Endothelial cell of umbilical vein (primary cell): Measurements from ENCODE around the gene CDH3. TPM values are rescaled to one million over a fixed set of nuclear protein-coding genes. Genes with fewer than 3 reads are reported as not detected.

ENCODE experiments used
- BruUV-seq: library from RNA; stranded (reverse); fragments of 400-500 nt; replicated peaks from 2 replicates; lab custom pipeline; 2021; lab: Mats Ljungman, UMichigan
- CTCF ChIA-PET: fragments of 300-600, 350-600 bp; sonication (Branson Sonifier 250); formaldehyde crosslinking; loops from one replicate; lab custom pipeline; 2021; ENCODE audit warnings: antibody characterized with exemption, inconsistent platforms; lab: Charles Lee
- POLR2A ChIA-PET: fragments of 300-600, 350-600 bp; sonication (Branson Sonifier 250); formaldehyde crosslinking; loops from one replicate; lab custom pipeline; 2021; ENCODE audit warnings: antibody characterized with exemption, inconsistent platforms; lab: Charles Lee
- DNase-seq: peaks from one replicate; pipeline ENCODE4 v3.0.0-alpha.2; 2011; ENCODE audit warnings: low read depth, low spot score
- FAIRE-seq: peaks from 2 replicates; lab custom pipeline; 2011; peaks lifted over from hg19 to GRCh38; lab: Jason Lieb, UNC
- H2AFZ ChIP-seq: 2 replicates; pipeline ENCODE4 v1.6.0; 2012; ENCODE audit warnings: low read depth, low read length, control low read depth, inconsistent platforms
- H3K27ac ChIP-seq: 2 replicates; pipeline ENCODE4 v1.5.1; 2011; ENCODE audit warnings: low read depth, mild to moderate bottlenecking, control low read depth, low read length, moderate library complexity; ENCODE audit not compliant: insufficient read depth
- H3K27me3 ChIP-seq, 2 experiments: 2 replicates each; pipeline versions ENCODE4 v1.6.0 to v1.6.1; 2011; ENCODE audit warnings: low read length in 2 of 2, mixed read lengths in 1 of 2; ENCODE audit not compliant: control insufficient read depth in 2 of 2, insufficient read depth in 2 of 2
- H3K36me3 ChIP-seq, 2 experiments: 2 replicates in 1 of 2; 3 replicates in 1 of 2; pipeline ENCODE4 v1.5.1; 2011; ENCODE audit warnings: low read length in 2 of 2, mild to moderate bottlenecking in 1 of 2, moderate library complexity in 1 of 2; ENCODE audit not compliant: control insufficient read depth in 2 of 2, insufficient read depth in 2 of 2; ENCODE audit errors: extremely low read depth in 1 of 2
- H3K4me1 ChIP-seq: 3 replicates; pipeline ENCODE4 v1.5.1; 2011; ENCODE audit warnings: mild to moderate bottlenecking, low read length; ENCODE audit not compliant: control insufficient read depth, insufficient read depth; ENCODE audit errors: extremely low read depth
- H3K4me2 ChIP-seq: 2 replicates; pipeline ENCODE4 v1.6.1; 2011; ENCODE audit warnings: low read length, control low read depth, mixed read lengths; ENCODE audit not compliant: insufficient read depth
- H3K4me3 ChIP-seq, 3 experiments: fragments of 200-600 bp in 1 of 3; sonication (generic), shearing (Covaris generic) in 1 of 3; replicated peaks in 1 of 3; 2 replicates each; pipeline ENCODE4 v1.5.1; 2011 to 2016; ENCODE audit warnings: control low read depth in 3 of 3, low read length in 3 of 3, mild to moderate bottlenecking in 2 of 3, inconsistent platforms in 1 of 3, low read depth in 1 of 3, moderate library complexity in 1 of 3; ENCODE audit not compliant: insufficient read depth in 1 of 3
- H3K79me2 ChIP-seq: 2 replicates; pipeline ENCODE4 v1.6.0; 2012; ENCODE audit warnings: low read length, inconsistent platforms; ENCODE audit not compliant: control insufficient read depth, insufficient read depth
- H3K9ac ChIP-seq: replicated peaks from 2 replicates; pipeline ENCODE3; 2011; ENCODE audit warnings: low read length, control low read depth; ENCODE audit not compliant: insufficient read depth; ENCODE audit errors: extremely low read depth
- H3K9me1 ChIP-seq: replicated peaks from 3 replicates; pipeline ENCODE4 v1.6.0; 2011; ENCODE audit warnings: mild to moderate bottlenecking, low read length; ENCODE audit not compliant: control insufficient read depth, insufficient read depth; ENCODE audit errors: extremely low read depth
- H3K9me3 ChIP-seq: replicated peaks from 2 replicates; pipeline ENCODE4 v1.5.1; 2012; ENCODE audit warnings: low read length, inconsistent platforms; ENCODE audit not compliant: control insufficient read depth, insufficient read depth
- H4K20me1 ChIP-seq: replicated peaks from 2 replicates; pipeline ENCODE3; 2011; ENCODE audit warnings: mild to moderate bottlenecking, low read length; ENCODE audit not compliant: control insufficient read depth, insufficient read depth; ENCODE audit errors: extremely low read depth
- EZH2 ChIP-seq: IDR thresholded peaks from 2 replicates; pipeline ENCODE4 v1.6.1; 2012; ENCODE audit warnings: borderline replicate concordance, low read depth, mild to moderate bottlenecking, moderate library complexity, low read length, inconsistent platforms; ENCODE audit not compliant: severe bottlenecking
- FOS ChIP-seq: IDR thresholded peaks from 2 replicates; pipeline ENCODE4 v1.6.1; 2011; ENCODE audit warnings: mild to moderate bottlenecking, low read length, moderate library complexity, borderline replicate concordance; ENCODE audit not compliant: insufficient read depth
- GATA2 ChIP-seq: IDR thresholded peaks from 2 replicates; pipeline ENCODE4 v1.7.0; 2011; ENCODE audit warnings: low read depth, mild to moderate bottlenecking, moderate library complexity, mixed read lengths, low read length; ENCODE audit not compliant: insufficient read length, insufficient read depth
- JUN ChIP-seq: IDR thresholded peaks from 2 replicates; pipeline ENCODE4 v1.6.1; 2011; ENCODE audit warnings: borderline replicate concordance, low read depth; ENCODE audit not compliant: insufficient read length, insufficient read depth
- MYC ChIP-seq: IDR thresholded peaks from one replicate; pipeline ENCODE4 v1.6.1; 2011; ENCODE audit warnings: mild to moderate bottlenecking, low read depth, low read length
- POLR2A ChIP-seq: IDR thresholded peaks from 2 replicates; pipeline ENCODE4 v1.6.1; 2012; ENCODE audit warnings: low read depth, mild to moderate bottlenecking, control low read depth, low read length
- POLR2AphosphoS5 ChIP-seq: IDR thresholded peaks from 2 replicates; pipeline ENCODE4 v1.6.1; 2012; ENCODE audit warnings: low read depth, mild to moderate bottlenecking, control low read depth, low read length, moderate library complexity; ENCODE audit not compliant: insufficient read depth
- dilution Hi-C: fragments of 300-500 bp; cut with MboI; formaldehyde crosslinking; loops from one replicate; pipeline ENCODE4 v1.15.0; 2019; ENCODE audit warnings: low sequenced_read_pairs; ENCODE audit not compliant: extremely low pct_ligation_motif_present
- intact Hi-C: fragments of 100-400 bp; cut with micrococcal nuclease; formaldehyde crosslinking; loops from one replicate; pipeline ENCODE4 v1.10.0; 2022
- polyA plus RNA-seq, 4 experiments: library from polyadenylated mRNA; depleted of rRNA in 3 of 4; stranded (reverse) in 3 of 4; unstranded in 1 of 4; fragments of >200 nt; gene quantifications; 2 replicates each; pipeline versions ENCODE4 v1.2.1 to v1.2.3, GENCODE V29; 2011 to 2012; ENCODE audit warnings: missing spikeins in 1 of 4
- total RNA-seq: library from RNA; stranded (reverse); gene quantifications from 2 replicates; pipeline ENCODE4 v1.2.3, GENCODE V29; 2021
- TF ChIP-seq, protein P1 (sequence below): IDR thresholded peaks from 2 replicates; pipeline ENCODE4 v1.6.1; 2011; ENCODE audit not compliant: insufficient read depth, insufficient read length
- TF ChIP-seq, protein P2 (sequence below), 2 donors: IDR thresholded peaks; 1 replicate in 1 of 2; 2 replicates in 1 of 2; pipeline ENCODE4 v1.5.1; 2011; ENCODE audit warnings: low read length in 2 of 2, mild to moderate bottlenecking in 2 of 2, moderate library complexity in 2 of 2, control low read depth in 1 of 2, inconsistent platforms in 1 of 2, low read depth in 1 of 2; ENCODE audit not compliant: insufficient read depth in 1 of 2; ENCODE audit errors: extremely low read depth in 1 of 2

Gene CDH3
- total and polyA plus RNA-seq, 2 donors (not counting 3 experiments of a cell fraction or from before 2014, with no cell fraction given): 0.03 TPM; not detected in 1

DNA sequence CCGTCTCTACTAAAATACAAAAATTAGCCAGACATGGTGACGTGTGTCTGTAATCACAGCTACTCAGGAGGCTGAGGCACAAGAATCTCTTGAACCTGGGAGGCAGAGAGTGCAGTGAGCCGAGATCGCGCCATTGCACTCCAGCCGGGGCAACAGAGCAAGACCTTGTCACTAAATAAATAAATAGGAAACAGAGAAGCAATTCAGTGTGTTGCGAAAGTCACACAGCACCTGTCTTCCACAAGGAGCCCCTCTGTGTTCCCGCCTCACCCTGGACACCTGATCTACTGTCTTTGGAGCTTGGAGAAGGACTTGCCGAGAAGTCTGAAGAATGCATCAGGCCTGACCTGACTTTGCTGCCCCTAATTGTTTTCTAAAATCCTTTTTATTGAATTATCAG, 88.5 kb downstream of the CDH3 start:
- FAIRE-seq: no peak
- POLR2A ChIA-PET: no interaction called here

More for the DNA sequence above, 88.5 kb downstream of the CDH3 start:
- Histone ChIP-seq H3K9me3 (no peaks in the 10 kb centered on the region), H3K36me3 (no peaks in the 10 kb centered on the region), H3K4me2 (no peak overlapping the region), H3K4me1 (no peaks in the 10 kb centered on the region), H3K27ac (no peak overlapping the region), H3K4me3 (no peak overlapping the region), H3K79me2 (no peaks in the 10 kb centered on the region), H2AFZ (no peak overlapping the region), H3K9ac (no peak overlapping the region), H4K20me1 (no peaks in the 10 kb centered on the region), H3K27me3 (peaks cover 23 to 29% of the 10 kb centered on the region in 2 experiments), H3K9me1 (no peaks in the 10 kb centered on the region)
- DNase-seq: no peak
- TF ChIP-seq, protein P1, sequence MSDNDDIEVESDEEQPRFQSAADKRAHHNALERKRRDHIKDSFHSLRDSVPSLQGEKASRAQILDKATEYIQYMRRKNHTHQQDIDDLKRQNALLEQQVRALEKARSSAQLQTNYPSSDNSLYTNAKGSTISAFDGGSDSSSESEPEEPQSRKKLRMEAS: no peak
- TF ChIP-seq, protein P2, sequence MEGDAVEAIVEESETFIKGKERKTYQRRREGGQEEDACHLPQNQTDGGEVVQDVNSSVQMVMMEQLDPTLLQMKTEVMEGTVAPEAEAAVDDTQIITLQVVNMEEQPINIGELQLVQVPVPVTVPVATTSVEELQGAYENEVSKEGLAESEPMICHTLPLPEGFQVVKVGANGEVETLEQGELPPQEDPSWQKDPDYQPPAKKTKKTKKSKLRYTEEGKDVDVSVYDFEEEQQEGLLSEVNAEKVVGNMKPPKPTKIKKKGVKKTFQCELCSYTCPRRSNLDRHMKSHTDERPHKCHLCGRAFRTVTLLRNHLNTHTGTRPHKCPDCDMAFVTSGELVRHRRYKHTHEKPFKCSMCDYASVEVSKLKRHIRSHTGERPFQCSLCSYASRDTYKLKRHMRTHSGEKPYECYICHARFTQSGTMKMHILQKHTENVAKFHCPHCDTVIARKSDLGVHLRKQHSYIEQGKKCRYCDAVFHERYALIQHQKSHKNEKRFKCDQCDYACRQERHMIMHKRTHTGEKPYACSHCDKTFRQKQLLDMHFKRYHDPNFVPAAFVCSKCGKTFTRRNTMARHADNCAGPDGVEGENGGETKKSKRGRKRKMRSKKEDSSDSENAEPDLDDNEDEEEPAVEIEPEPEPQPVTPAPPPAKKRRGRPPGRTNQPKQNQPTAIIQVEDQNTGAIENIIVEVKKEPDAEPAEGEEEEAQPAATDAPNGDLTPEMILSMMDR (IDR thresholded peaks at IDR 0.05; ENCODE audit: extremely low read depth in 1 of 2, insufficient read depth in 1 of 2, low read depth in 1 of 2, low read length in 2 of 2): no peak
- no peak for TF ChIP-seq FOS
- no peak for TF ChIP-seq POLR2AphosphoS5
- TF ChIP-seq MYC: no peak
- TF ChIP-seq JUN: no peak
- no peak for TF ChIP-seq GATA2
- no peak for TF ChIP-seq POLR2A
- TF ChIP-seq EZH2: no peak
- intact Hi-C loops: no loop called here
- BruUV-seq: no TSS peak
- CTCF ChIA-PET: no interaction called here
- dilution Hi-C loops: no loop called here
